ENCODE data around the gene SLC16A3. TPM values are rescaled to one million over a fixed set of nuclear protein-coding genes. Genes with fewer than 3 reads are reported as not detected.
A peak's percentile ranks its signal among the peaks of the same experiment; 100 is the strongest.

The SLC16A3 gene
- total and polyA plus RNA-seq, 9 of the 15 experiments (the other 6 are each of a cell fraction or from before 2014, with no cell fraction given): 0.11 to 5.4 (median 1.2) TPM; not detected in 2

GRCh38 chr17:82239401-82239925, 10.6 kb downstream of the SLC16A3 start:
- Histone ChIP-seq H3K27me3 (ENCODE audit: control insufficient read depth in 2 of 2, insufficient read depth in 2 of 2, low read length in 2 of 2) (no peaks in the 10 kb centered on the region), H3K4me1 (replicated peaks in 1 of 2; ENCODE audit: control insufficient read depth in 2 of 2, insufficient read depth in 2 of 2, low read length in 2 of 2) (peaks cover 62 to 95% of the 10 kb centered on the region in 2 experiments), H3K79me2 (ENCODE audit: control insufficient read depth, insufficient read depth, low read length) (peaks cover 45% of the 10 kb centered on the region), H4K20me1 (replicated peaks; ENCODE audit: control insufficient read depth, insufficient read depth, low read length) (0 out of 2 replicates have a peak, but pooled peaks cover 2% of the 10 kb centered on the region), H3K4me2 (ENCODE audit: insufficient read depth, low read length) (peak overlapping the region; percentile 83), H3K9me3 (replicated peaks; ENCODE audit: control insufficient read depth, insufficient read depth, low read depth, low read length) (no peaks in the 10 kb centered on the region), H3K9me1 (ENCODE audit: control insufficient read depth, insufficient read depth, low read length) (no peaks in the 10 kb centered on the region), H3K36me3 (ENCODE audit: control insufficient read depth, insufficient read depth, low read length) (peaks cover 34% of the 10 kb centered on the region), H2AFZ (ENCODE audit: low read depth, low read length) (no peak overlapping the region), H3K27ac (ENCODE audit: extremely low read depth, low read depth, low read length) (peak overlapping the region; percentile 73; the same call in 2 of the 3 replicates), H3K9ac (ENCODE audit: insufficient read depth in 1 of 2, low read depth in 2 of 2, low read length in 2 of 2) (peak overlapping the region; percentile 58 to 90; a peak in 3 of 4 replicates), H3K4me3 (no peak overlapping the region)
- no peak for ATAC-seq
- ChIA-PET POLR2A (interaction anchor here (0.7 to 1.4 kb wide), 4 partner anchors 18 to 98 kb away, joined by 3 to 5 read pairs (median 4); no protein-coding TSS in a partner anchor), CTCF (ENCODE audit: low intra/inter-chr PET ratio) (interaction anchor here (1.1 kb wide), 1 partner anchor 82 kb away, joined by 3 read pairs; no protein-coding TSS in a partner anchor)
- FAIRE-seq: no peak
- in situ Hi-C loops (cut with MboI): no loop called here
- DNase-seq (ENCODE audit: extremely low read depth in 1 of 4, low spot score in 3 of 4): peak in 1 of 4 experiments; percentile 41
- intact Hi-C loops (cut with micrococcal nuclease): loop anchor here (2.0 to 5.0 kb wide), 3 partner anchors 81 to 175 kb away; no protein-coding TSS in a partner anchor
- 70% methylated on average over 16 of the region's 17 CpGs for WGBS (ENCODE audit: insufficient coverage, low coverage, missing lambda C conversion rate)
- BruUV-seq (replicated peaks): no TSS peak
- TF ChIP-seq ELF2 (CRISPR knock-in tag; IDR thresholded peaks at IDR 0.05) (no peak), ZNF316 (IDR thresholded peaks at IDR 0.05) (no peak), ZNF696 (CRISPR knock-in tag; conservative IDR thresholded peaks at IDR 0.05) (no peak), ZBTB9 (CRISPR knock-in tag; IDR thresholded peaks at IDR 0.05) (peak; percentile 82; the same call in 1 of the 2 replicates), FOXK2 (conservative IDR thresholded peaks at IDR 0.05 in 1 of 2, IDR thresholded peaks at IDR 0.05 in 1 of 2; ENCODE audit: low read depth in 2 of 2) (no peak), EGR1 (conservative IDR thresholded peaks at IDR 0.05) (peak; percentile 36; the same call in 1 of the 2 replicates), FOXA1 (IDR thresholded peaks at IDR 0.05; ENCODE audit: borderline replicate concordance) (no peak), ZNF699 (CRISPR knock-in tag; IDR thresholded peaks at IDR 0.05; ENCODE audit: insufficient replicate concordance) (no peak), ESRRA (IDR thresholded peaks at IDR 0.05; ENCODE audit: borderline replicate concordance, low read depth) (no peak), ZNF584 (CRISPR knock-in tag; IDR thresholded peaks at IDR 0.05; ENCODE audit: low read depth) (no peak), ZNF766 (CRISPR knock-in tag; conservative IDR thresholded peaks at IDR 0.05) (0 out of 2 replicates have a peak, but pooled peaks have one; percentile 4), LEF1 (IDR thresholded peaks at IDR 0.05) (no peak), ZFP1 (CRISPR knock-in tag; IDR thresholded peaks at IDR 0.05) (no peak), ATF1 (CRISPR knock-in tag; IDR thresholded peaks at IDR 0.05) (no peak), ATF1 (tag; IDR thresholded peaks at IDR 0.05) (no peak)
- TF ChIP-seq, protein P1, sequence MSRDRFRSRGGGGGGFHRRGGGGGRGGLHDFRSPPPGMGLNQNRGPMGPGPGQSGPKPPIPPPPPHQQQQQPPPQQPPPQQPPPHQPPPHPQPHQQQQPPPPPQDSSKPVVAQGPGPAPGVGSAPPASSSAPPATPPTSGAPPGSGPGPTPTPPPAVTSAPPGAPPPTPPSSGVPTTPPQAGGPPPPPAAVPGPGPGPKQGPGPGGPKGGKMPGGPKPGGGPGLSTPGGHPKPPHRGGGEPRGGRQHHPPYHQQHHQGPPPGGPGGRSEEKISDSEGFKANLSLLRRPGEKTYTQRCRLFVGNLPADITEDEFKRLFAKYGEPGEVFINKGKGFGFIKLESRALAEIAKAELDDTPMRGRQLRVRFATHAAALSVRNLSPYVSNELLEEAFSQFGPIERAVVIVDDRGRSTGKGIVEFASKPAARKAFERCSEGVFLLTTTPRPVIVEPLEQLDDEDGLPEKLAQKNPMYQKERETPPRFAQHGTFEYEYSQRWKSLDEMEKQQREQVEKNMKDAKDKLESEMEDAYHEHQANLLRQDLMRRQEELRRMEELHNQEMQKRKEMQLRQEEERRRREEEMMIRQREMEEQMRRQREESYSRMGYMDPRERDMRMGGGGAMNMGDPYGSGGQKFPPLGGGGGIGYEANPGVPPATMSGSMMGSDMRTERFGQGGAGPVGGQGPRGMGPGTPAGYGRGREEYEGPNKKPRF (IDR thresholded peaks at IDR 0.05; ENCODE audit: low read depth, low read length): no peak
- TF ChIP-seq, protein P2, sequence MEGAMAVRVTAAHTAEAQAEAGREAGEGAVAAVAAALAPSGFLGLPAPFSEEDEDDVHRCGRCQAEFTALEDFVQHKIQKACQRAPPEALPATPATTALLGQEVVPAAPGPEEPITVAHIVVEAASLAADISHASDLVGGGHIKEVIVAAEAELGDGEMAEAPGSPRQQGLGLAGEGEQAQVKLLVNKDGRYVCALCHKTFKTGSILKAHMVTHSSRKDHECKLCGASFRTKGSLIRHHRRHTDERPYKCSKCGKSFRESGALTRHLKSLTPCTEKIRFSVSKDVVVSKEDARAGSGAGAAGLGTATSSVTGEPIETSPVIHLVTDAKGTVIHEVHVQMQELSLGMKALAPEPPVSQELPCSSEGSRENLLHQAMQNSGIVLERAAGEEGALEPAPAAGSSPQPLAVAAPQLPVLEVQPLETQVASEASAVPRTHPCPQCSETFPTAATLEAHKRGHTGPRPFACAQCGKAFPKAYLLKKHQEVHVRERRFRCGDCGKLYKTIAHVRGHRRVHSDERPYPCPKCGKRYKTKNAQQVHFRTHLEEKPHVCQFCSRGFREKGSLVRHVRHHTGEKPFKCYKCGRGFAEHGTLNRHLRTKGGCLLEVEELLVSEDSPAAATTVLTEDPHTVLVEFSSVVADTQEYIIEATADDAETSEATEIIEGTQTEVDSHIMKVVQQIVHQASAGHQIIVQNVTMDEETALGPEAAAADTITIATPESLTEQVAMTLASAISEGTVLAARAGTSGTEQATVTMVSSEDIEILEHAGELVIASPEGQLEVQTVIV (CRISPR knock-in tag; IDR thresholded peaks at IDR 0.05; ENCODE audit: borderline replicate concordance): no peak
